ENCODE measurements around the gene STK11.

The STK11 gene

DNA sequence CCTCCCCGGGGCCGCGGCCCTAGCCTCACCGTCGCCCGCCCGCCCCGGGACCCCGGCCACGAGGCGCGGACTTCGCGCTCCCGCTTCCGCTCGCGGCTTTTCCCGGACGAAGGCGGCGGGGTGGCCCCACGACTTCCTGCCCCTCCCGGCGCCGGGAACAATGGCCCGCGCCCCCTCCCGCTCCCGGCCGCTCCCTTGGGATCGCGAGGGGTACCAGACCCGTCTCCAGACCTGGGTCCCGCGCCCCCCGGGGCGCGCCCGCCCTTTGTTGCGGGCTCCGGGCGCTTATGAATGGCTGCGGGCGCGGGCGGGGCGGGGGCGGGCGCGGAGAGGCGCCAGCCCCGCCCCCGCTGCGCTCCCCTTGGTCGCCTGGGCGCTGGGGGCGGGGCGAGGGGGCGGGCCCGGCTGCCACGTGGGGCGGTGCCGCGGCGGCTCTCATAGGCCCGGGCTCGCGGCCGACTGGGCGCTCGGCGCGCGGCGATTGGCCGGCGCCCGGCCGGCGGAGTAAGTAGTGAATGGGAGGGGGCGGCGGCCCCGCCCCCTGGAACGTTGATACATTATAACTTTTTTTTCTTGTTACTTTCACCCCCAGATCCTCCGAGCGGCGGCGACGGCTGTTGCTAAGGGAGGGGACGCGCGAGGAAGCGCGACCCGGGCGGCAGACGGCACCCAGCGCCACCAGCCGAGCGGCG, 43.9 kb downstream of the STK11 start:
- TF ChIP-seq, protein P1, sequence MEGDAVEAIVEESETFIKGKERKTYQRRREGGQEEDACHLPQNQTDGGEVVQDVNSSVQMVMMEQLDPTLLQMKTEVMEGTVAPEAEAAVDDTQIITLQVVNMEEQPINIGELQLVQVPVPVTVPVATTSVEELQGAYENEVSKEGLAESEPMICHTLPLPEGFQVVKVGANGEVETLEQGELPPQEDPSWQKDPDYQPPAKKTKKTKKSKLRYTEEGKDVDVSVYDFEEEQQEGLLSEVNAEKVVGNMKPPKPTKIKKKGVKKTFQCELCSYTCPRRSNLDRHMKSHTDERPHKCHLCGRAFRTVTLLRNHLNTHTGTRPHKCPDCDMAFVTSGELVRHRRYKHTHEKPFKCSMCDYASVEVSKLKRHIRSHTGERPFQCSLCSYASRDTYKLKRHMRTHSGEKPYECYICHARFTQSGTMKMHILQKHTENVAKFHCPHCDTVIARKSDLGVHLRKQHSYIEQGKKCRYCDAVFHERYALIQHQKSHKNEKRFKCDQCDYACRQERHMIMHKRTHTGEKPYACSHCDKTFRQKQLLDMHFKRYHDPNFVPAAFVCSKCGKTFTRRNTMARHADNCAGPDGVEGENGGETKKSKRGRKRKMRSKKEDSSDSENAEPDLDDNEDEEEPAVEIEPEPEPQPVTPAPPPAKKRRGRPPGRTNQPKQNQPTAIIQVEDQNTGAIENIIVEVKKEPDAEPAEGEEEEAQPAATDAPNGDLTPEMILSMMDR (IDR thresholded peaks at IDR 0.05), result no peak

DNA sequence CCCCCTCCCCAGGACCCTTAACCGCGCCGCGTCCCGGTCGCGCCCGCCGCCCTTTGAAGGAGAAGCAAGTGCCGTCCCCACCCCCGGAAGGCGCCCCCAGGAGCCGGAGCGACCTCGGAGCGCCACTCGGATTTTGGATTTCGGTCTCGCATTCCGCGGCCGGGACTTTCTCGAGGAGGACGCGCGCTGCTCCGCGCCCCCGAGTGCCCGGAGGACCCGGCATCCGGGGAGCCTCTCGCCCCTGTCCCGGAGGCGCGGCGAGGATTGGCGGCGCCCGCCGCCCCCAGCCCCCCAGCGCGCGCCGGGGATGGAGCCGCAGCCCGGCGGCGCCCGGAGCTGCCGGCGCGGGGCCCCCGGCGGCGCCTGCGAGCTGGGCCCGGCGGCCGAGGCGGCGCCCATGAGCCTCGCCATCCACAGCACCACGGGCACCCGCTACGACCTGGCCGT, 44.4 kb downstream of the STK11 start:
- TF ChIP-seq, protein P1 (IDR thresholded peaks at IDR 0.05), result no peak

DNA sequence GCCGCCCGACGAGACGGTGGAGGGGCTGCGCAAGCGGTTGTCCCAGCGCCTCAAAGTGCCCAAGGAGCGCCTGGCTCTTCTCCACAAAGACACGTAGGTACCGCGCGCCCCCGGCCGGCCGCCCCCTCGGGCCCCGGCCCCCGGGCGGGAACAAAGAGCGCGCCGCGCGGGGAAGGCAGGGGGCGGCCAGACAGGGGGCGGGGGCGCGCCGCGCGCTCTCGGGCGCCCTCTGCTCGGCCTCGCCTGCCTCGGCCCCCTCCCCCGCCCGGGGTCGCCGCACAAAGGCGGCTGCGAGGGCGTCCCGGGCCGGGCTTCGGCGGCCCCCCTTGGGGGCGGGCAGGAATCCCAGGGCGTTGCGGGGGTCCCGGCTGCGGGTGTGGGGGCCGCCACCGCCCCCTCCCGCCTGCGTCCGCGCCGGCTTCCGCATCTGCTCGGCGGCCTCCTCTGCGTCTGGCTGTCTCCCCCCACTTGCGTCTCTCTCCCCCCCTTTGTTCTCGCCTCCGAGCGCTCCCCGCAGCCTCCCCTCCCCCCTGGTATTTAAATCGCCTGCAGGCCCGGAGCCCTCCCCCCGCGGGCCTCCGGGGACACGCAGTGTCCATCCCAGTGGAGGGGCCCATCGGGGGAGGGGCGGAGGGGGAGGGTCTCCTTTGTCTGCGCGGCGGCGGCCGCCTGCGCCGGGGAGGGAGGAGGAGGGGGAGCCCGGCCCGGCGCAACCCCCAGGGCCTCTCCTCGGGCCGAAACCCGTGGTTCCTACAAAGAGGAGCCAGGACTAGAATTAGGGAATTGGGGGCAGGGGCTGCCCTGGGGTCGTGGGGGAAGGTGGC, 45.1 kb downstream of the STK11 start:
- TF ChIP-seq, protein P1 (IDR thresholded peaks at IDR 0.05), result peak; percentile 7; the same call in 1 of the 2 replicates

DNA sequence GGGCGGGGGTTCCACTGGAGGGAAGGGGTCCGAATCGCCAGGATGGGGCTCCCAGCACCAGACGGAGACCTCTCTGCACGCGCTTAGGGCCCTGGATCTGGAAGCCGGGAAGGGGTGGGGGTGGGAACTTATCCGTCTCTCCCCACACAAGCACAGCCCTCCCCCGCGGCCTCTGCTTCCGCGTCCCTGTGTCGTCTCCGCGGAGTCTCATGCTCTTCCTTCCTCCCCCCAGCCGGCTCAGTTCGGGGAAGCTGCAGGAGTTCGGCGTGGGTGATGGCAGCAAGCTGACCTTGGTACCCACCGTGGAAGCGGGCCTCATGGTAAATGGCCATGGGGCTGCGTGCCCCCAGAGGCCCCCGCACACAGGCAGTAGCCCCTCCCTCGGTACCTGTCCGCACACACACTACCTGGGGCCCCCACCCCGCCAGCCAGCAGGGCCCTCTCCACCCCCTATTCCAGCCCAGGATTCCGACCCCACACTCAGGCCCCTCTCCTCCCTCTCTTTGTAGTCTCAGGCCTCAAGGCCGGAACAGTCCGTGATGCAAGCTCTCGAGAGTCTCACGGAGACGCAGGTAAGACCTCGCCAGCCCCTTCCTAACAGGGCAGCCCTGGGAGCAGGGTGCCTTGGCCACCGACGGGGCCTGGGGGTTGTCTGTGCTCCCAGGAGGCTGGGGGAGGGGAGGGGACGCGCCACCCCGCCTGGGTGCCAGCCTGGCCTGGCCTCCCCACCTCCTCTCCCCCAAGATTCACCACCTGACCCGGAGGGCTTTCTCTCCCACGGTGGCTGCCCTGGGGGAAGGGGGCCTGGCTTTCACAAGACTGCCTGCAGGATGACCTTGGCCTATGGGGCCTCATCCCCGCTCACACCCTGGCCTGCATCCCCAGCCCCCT, 46.0 kb downstream of the STK11 start:
- TF ChIP-seq, protein P1 (IDR thresholded peaks at IDR 0.05), result no peak

DNA sequence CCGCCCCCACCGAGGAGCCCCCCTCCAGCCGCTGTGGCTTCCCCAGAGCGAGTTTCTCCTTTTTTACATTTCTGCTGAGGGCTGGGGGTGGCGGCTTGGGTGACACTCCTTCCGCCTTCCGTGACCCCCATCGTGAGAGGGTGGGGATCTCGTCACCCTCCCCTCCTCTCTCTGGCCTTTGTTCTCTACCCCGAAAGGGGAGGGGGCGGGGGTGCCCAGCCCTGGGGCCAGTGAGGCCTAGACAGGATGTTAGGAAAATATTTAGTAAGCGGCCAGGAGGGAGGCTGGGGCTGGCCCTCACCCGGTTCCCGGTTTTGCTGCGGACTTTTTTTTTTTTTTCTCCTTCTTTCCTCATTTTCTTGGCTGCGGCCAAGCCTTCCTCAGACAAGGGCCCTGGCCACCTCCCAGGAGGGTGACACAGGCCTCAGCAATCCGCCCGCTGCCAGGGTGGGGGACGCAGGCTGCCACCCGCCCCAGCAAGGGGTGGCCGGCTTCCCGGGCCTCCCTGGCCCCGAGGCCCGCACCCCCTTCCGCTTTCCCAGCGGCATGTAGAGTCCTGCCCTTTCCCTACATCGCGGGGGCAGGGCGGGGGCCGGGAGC, 46.7 kb downstream of the STK11 start:
- TF ChIP-seq, protein P1 (IDR thresholded peaks at IDR 0.05), result no peak

DNA sequence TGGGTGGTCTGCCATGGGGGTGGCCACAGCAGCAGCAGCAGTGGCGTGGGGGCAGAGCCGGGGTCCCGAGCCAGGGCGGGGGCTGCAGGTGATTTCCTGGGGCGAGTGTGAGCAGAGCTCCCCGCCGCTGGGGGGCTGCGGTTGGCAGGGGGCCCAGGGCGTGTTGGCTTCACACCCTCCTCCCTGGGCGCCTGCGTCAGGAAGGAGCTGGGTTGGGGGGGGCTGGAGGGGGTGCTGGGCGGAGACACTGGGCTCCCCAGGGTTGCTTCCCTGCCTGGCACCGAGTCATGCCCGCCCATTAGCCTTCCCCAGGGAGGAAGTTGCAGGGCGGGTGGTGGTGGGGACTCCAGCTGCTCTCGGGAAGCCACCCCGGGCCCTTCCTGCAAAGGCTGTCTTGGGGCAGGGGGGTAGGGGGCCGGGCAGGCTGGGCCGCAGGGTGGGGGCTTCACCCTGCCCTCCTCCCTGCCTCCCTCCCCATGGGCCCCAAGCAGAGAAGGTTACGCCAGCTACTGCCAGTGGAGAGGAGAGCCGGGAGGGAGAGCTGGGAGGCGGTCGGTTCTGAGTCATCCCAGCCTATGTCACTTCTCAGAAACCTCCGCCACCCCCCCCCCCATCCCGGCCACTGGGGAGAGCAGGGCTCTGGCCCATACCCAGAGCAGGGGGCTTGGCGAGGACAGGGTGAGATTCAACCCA, 47.4 kb downstream of the STK11 start:
- TF ChIP-seq, protein P1 (IDR thresholded peaks at IDR 0.05), result no peak

Measured in LNCAP (cell line).